H1 (cell line): ENCODE measurements around the gene VGF. TPM values are rescaled to one million over a fixed set of nuclear protein-coding genes. Genes with fewer than 3 reads are reported as not detected.

ENCODE experiments used
- BACH1 ChIP-seq: IDR thresholded peaks from 2 replicates; pipeline ENCODE4 v1.6.1; 2012; ENCODE audit warnings: low read length, improper control_type of control experiment
- EGR1 ChIP-seq: IDR thresholded peaks from 2 replicates; pipeline ENCODE4 v1.6.1; 2011; ENCODE audit warnings: low read depth, low read length, borderline replicate concordance
- HDAC2 ChIP-seq, 2 experiments: fragments of 300-600 bp in 1 of 2; sonication (generic) in 1 of 2; IDR thresholded peaks; 2 replicates each; pipeline ENCODE4 v1.6.1; 2011 to 2012; ENCODE audit warnings: low read depth in 2 of 2, low read length in 2 of 2, mild to moderate bottlenecking in 2 of 2, moderate library complexity in 2 of 2, borderline replicate concordance in 1 of 2, inconsistent platforms in 1 of 2
- KDM1A ChIP-seq: fragments of 200-600, 300-600 bp; sonication (generic); IDR thresholded peaks from 2 replicates; pipeline ENCODE4 v1.7.1; 2016; ENCODE audit warnings: mild to moderate bottlenecking, low read length, borderline replicate concordance
- POU5F1 ChIP-seq: IDR thresholded peaks from 2 replicates; pipeline ENCODE4 v1.6.1; 2011; ENCODE audit warnings: low read depth, mild to moderate bottlenecking, low read length, moderate library complexity
- TAF7 ChIP-seq: optimal IDR thresholded peaks from 2 replicates; pipeline ENCODE3; 2011; ENCODE audit warnings: low read depth, mild to moderate bottlenecking, inconsistent platforms, low read length, moderate library complexity, borderline replicate concordance
- polyA plus RNA-seq, 7 experiments: library from polyadenylated mRNA; depleted of rRNA in 3 of 7; stranded (reverse) in 5 of 7; unstranded in 2 of 7; fragments of >200 nt in 5 of 7; fragments of 200-250 nt in 2 of 7; gene quantifications; 1 replicate in 5 of 7; 2 replicates in 1 of 7; 4 replicates in 1 of 7; pipeline versions ENCODE4 v1.2.1 to v1.2.3, GENCODE V29; 2011 to 2013; ENCODE audit warnings: missing spikeins in 2 of 7, mixed read lengths in 2 of 7
- total RNA-seq: library from RNA; stranded (reverse); fragmentation: NEBNext Ultra II Directional; extraction: Animal tissue kit (Norgen Biotek cat#: 25700); gene quantifications from 2 replicates; pipeline ENCODE4 v1.2.1, GENCODE V29; 2021

Gene VGF
- total and polyA plus RNA-seq, 2 of the 8 experiments (the other 6 are each of a cell fraction or from before 2014, with no cell fraction given), result 1.6 to 7.0 TPM

- no peak for TF ChIP-seq TAF7
- no peak for TF ChIP-seq BACH1
- TF ChIP-seq KDM1A, result 0 out of 2 replicates have a peak, but pooled peaks have one; percentile 70
- no peak for TF ChIP-seq POU5F1
- TF ChIP-seq HDAC2 (IDR thresholded peaks at IDR 0.05; ENCODE audit: borderline replicate concordance in 1 of 2, low read depth in 2 of 2, low read length in 2 of 2), result no peak; a peak in 1 of 4 replicates
- no peak for TF ChIP-seq EGR1
Observed at GRCh38 chr7:101173752-101174244, 8.4 kb upstream of the VGF start (continued).
